HepG2 (cell line): ENCODE results near the gene ESYT3. TPM values are rescaled to one million over a fixed set of nuclear protein-coding genes. Genes with fewer than 3 reads are reported as not detected.

ENCODE experiments used
- ATAC-seq: fragments of 200-7000 bp; cut with Tn5 transposase; 3 replicates; pipeline ENCODE4 v1.9.1; 2020; ENCODE audit warnings: mild to moderate bottlenecking, moderate library complexity
- BruUV-seq: library from RNA; stranded (reverse); fragments of 400-500 nt; replicated peaks from 2 replicates; lab custom pipeline; 2021; lab: Mats Ljungman, UMichigan
- CTCF ChIA-PET: fragments of 300-600 bp; formaldehyde crosslinking; extraction: SDS; loops from one replicate; lab custom pipeline; 2021; ENCODE audit warnings: low total read pairs, inconsistent platforms, low intra/inter-chr PET ratio; lab: Yijun Ruan, JAX
- POLR2A ChIA-PET: fragments of 350-600 bp; sonication (Branson Sonifier 250); formaldehyde crosslinking; loops from one replicate; lab custom pipeline; 2020; ENCODE audit warnings: antibody characterized with exemption, inconsistent platforms; lab: Yijun Ruan, JAX
- DNase-seq: peaks from one replicate; pipeline ENCODE4 v3.0.0-alpha.2; 2015; ENCODE audit warnings: low spot score
- FAIRE-seq: peaks from 3 replicates; lab custom pipeline; 2011; peaks lifted over from hg19 to GRCh38; lab: Jason Lieb, UNC
- H2AFZ ChIP-seq: one replicate; pipeline ENCODE4 v1.6.1; 2011; ENCODE audit warnings: low read length, inconsistent platforms
- H3K27ac ChIP-seq: fragments of 300-600 bp; 3 replicates; pipeline ENCODE4 v1.8.0; 2011; ENCODE audit warnings: mixed run types, mild to moderate bottlenecking, mixed read lengths, low read length, inconsistent platforms; ENCODE audit not compliant: insufficient read depth; ENCODE audit errors: extremely low read length
- H3K27me3 ChIP-seq, 2 experiments: fragments of 200-600 bp in 1 of 2; 2 replicates in 1 of 2; 3 replicates in 1 of 2; pipeline versions ENCODE4 v1.6.0 to v1.8.0; 2011; ENCODE audit warnings: low read length in 2 of 2, mild to moderate bottlenecking in 2 of 2, moderate library complexity in 2 of 2, inconsistent platforms in 1 of 2; ENCODE audit not compliant: insufficient read depth in 2 of 2, control insufficient read depth in 1 of 2
- H3K36me3 ChIP-seq, 2 experiments: fragments of 200-600 bp in 1 of 2; replicated peaks in 1 of 2; 2 replicates in 1 of 2; 3 replicates in 1 of 2; pipeline versions ENCODE4 v1.5.1 to v1.8.0; 2011; ENCODE audit warnings: low read length in 2 of 2, inconsistent platforms in 1 of 2; ENCODE audit not compliant: insufficient read depth in 2 of 2, control insufficient read depth in 1 of 2
- H3K4me1 ChIP-seq: 2 replicates; pipeline ENCODE4 v1.5.1; 2012; ENCODE audit warnings: low read length, inconsistent platforms; ENCODE audit not compliant: insufficient read depth
- H3K4me2 ChIP-seq: 2 replicates; pipeline ENCODE4 v1.6.0; 2011; ENCODE audit warnings: low read depth, low read length, inconsistent platforms
- H3K4me3 ChIP-seq, 3 experiments: fragments of 200-600 bp in 1 of 3; sonication (generic), shearing (Covaris generic) in 1 of 3; replicated peaks in 1 of 3; 2 replicates each; pipeline ENCODE4 v1.5.1; 2011 to 2016; ENCODE audit warnings: low read length in 3 of 3, inconsistent platforms in 2 of 3, low read depth in 2 of 3, mild to moderate bottlenecking in 2 of 3, control low read depth in 1 of 3, mixed read lengths in 1 of 3; ENCODE audit not compliant: insufficient read depth in 1 of 3
- H3K79me2 ChIP-seq: one replicate; pipeline ENCODE4 v1.6.1; 2011; ENCODE audit warnings: low read length, inconsistent platforms; ENCODE audit not compliant: insufficient read depth
- H3K9ac ChIP-seq: 2 replicates; pipeline ENCODE4 v1.6.0; 2011; ENCODE audit warnings: mild to moderate bottlenecking, low read depth, low read length, inconsistent platforms; ENCODE audit not compliant: insufficient read depth
- H3K9me3 ChIP-seq: 2 replicates; pipeline ENCODE4 v1.5.1; 2012; ENCODE audit warnings: mild to moderate bottlenecking, low read length
- H4K20me1 ChIP-seq: 2 replicates; pipeline ENCODE4 v1.6.0; 2011; ENCODE audit warnings: inconsistent platforms, mild to moderate bottlenecking, low read length, moderate library complexity; ENCODE audit not compliant: insufficient read depth
- DNMT1 ChIP-seq: sonication (generic); formaldehyde crosslinking; IDR thresholded peaks from 2 replicates; pipeline ENCODE4 v1.5.1; 2020; ENCODE audit warnings: mild to moderate bottlenecking, missing genetic modification reagents
- GATAD2A ChIP-seq: IDR thresholded peaks from 2 replicates; pipeline ENCODE4 v1.6.1; 2016
- HIVEP1 ChIP-seq: sonication (generic); formaldehyde crosslinking; IDR thresholded peaks from 2 replicates; pipeline ENCODE4 v1.4.0; 2020; ENCODE audit warnings: mild to moderate bottlenecking, missing genetic modification reagents
- HNRNPH1 ChIP-seq: fragments of 200-400 bp; formaldehyde crosslinking; optimal IDR thresholded peaks from 2 replicates; pipeline ENCODE3; 2017; ENCODE audit warnings: mild to moderate bottlenecking, low read depth, low read length
- JUN ChIP-seq: sonication (generic); formaldehyde crosslinking; IDR thresholded peaks from 2 replicates; pipeline ENCODE4 v1.4.0; 2020; ENCODE audit warnings: mild to moderate bottlenecking, missing genetic modification reagents
- POLR2G ChIP-seq: fragments of 200-400 bp; formaldehyde crosslinking; IDR thresholded peaks from 2 replicates; pipeline ENCODE4 v1.6.1; 2018; ENCODE audit warnings: mild to moderate bottlenecking, low read depth, low read length, moderate library complexity
- SAP130 ChIP-seq: IDR thresholded peaks from 2 replicates; pipeline ENCODE4 v1.6.1; 2016; ENCODE audit warnings: low read depth
- SKI ChIP-seq: fragments of 450-650 bp; IDR thresholded peaks from one replicate; pipeline ENCODE4 v1.6.1; 2018; ENCODE audit warnings: mild to moderate bottlenecking; ENCODE audit not compliant: partially characterized antibody
- ZNF224 ChIP-seq: sonication (generic); formaldehyde crosslinking; IDR thresholded peaks from 2 replicates; pipeline ENCODE4 v1.5.0; 2020; ENCODE audit warnings: mild to moderate bottlenecking, missing genetic modification reagents
- ZNF441 ChIP-seq: sonication (generic); formaldehyde crosslinking; IDR thresholded peaks from 2 replicates; pipeline ENCODE4 v1.7.0; 2021; ENCODE audit warnings: missing genetic modification reagents, borderline replicate concordance
- WGBS: methylation state at CpG from one replicate; pipeline ENCODE4 v1.1.6; 2017; ENCODE audit warnings: low lambda C conversion rate; 5-methylcytosine and 5-hydroxymethylcytosine counted together
- in situ Hi-C: cut with HindIII; loops from 2 replicates; pipeline ENCODE4 v1.10.0; 2017; ENCODE audit warnings: low pct_unique_long_range_greater_than_20kb; ENCODE audit not compliant: extremely low pct_ligation_motif_present
- intact Hi-C: fragments of 100-400 bp; cut with micrococcal nuclease; formaldehyde crosslinking; loops from one replicate; pipeline ENCODE4 v1.10.0; 2022; ENCODE audit not compliant: unreplicated experiment
- polyA plus RNA-seq, 8 experiments: library from polyadenylated mRNA; depleted of rRNA in 3 of 8; stranded (reverse) in 7 of 8; unstranded in 1 of 8; fragments of >200 nt; fragmentation: Illumina TruSeq in 4 of 8; extraction: Trizol in 4 of 8; gene quantifications; 2 replicates each; pipeline versions ENCODE4 v1.2.1 to v1.2.3, GENCODE V29; 2011 to 2016; ENCODE audit warnings: low read depth in 4 of 8, missing spikeins in 1 of 8, mixed read lengths in 1 of 8; ENCODE audit not compliant: insufficient read depth in 1 of 8
- total RNA-seq, 5 experiments: library from RNA; depleted of rRNA; stranded (reverse); fragments of >200 nt; fragmentation: Illumina TruSeq; extraction: Trizol; gene quantifications; 2 replicates each; pipeline ENCODE4 v1.2.3, GENCODE V29; 2016; ENCODE audit warnings: low read depth in 1 of 5
- TF ChIP-seq, protein P1 (sequence below): sonication (generic); formaldehyde crosslinking; IDR thresholded peaks from 2 replicates; pipeline ENCODE4 v1.4.0; 2020; ENCODE audit warnings: low read depth, missing genetic modification reagents
- TF ChIP-seq, protein P2 (sequence below): sonication (generic); formaldehyde crosslinking; IDR thresholded peaks from 2 replicates; pipeline ENCODE4 v1.4.0; 2020; ENCODE audit warnings: mild to moderate bottlenecking, missing genetic modification reagents
- TF ChIP-seq, protein P3 (sequence below): IDR thresholded peaks from 2 replicates; pipeline ENCODE4 v1.4.0; 2020; ENCODE audit warnings: mild to moderate bottlenecking, missing genetic modification reagents

ESYT3 gene
- total and polyA plus RNA-seq, 2 of the 13 experiments (the other 11 are each of a cell fraction or from before 2014, with no cell fraction given) = 1.5 to 4.1 TPM

DNA sequence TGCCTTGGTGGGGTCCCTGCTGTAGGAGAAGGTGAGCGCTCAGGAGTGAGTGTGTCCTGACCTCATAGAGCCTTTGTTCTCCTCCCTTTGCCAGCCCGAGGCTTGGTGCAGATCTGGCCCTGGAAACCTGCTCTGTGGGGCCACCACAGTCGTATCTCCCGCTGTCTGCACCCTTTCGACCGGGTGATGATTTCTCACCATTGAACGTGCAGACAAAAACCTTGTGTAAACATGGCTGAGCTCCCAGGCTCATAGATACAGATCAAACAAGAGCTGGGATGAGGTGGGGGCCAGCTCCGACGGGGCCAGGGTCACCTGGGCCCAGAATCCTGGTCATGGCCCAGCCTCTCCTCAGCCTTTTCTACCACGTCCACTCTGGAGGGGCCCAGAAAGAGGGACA lies 34.6 kb upstream of the ESYT3 start:
- ATAC-seq = peak; percentile 71
- FAIRE-seq = peak; percentile 83
- 9% methylated on average over 4 of the region's 10 CpGs for WGBS
- TF ChIP-seq, protein P1, sequence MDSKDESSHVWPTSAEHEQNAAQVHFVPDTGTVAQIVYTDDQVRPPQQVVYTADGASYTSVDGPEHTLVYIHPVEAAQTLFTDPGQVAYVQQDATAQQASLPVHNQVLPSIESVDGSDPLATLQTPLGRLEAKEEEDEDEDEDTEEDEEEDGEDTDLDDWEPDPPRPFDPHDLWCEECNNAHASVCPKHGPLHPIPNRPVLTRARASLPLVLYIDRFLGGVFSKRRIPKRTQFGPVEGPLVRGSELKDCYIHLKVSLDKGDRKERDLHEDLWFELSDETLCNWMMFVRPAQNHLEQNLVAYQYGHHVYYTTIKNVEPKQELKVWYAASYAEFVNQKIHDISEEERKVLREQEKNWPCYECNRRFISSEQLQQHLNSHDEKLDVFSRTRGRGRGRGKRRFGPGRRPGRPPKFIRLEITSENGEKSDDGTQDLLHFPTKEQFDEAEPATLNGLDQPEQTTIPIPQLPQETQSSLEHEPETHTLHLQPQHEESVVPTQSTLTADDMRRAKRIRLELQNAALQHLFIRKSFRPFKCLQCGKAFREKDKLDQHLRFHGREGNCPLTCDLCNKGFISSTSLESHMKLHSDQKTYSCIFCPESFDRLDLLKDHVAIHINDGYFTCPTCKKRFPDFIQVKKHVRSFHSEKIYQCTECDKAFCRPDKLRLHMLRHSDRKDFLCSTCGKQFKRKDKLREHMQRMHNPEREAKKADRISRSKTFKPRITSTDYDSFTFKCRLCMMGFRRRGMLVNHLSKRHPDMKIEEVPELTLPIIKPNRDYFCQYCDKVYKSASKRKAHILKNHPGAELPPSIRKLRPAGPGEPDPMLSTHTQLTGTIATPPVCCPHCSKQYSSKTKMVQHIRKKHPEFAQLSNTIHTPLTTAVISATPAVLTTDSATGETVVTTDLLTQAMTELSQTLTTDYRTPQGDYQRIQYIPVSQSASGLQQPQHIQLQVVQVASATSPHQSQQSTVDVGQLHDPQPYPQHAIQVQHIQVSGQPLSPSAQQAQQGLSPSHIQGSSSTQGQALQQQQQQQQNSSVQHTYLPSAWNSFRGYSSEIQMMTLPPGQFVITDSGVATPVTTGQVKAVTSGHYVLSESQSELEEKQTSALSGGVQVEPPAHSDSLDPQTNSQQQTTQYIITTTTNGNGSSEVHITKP (CRISPR knock-in tag) = no peak
- TF ChIP-seq HNRNPH1 = no peak
- peak; percentile 46 for TF ChIP-seq GATAD2A (CRISPR knock-in tag)
- TF ChIP-seq SAP130 (CRISPR knock-in tag) = peak; percentile 26; the same call in 1 of the 2 replicates
- no peak for TF ChIP-seq ZNF224
- TF ChIP-seq HIVEP1 (CRISPR knock-in tag) = no peak
- no peak for TF ChIP-seq JUN (CRISPR knock-in tag)
- no peak for TF ChIP-seq ZNF441 (CRISPR knock-in tag)
- TF ChIP-seq, protein P2, sequence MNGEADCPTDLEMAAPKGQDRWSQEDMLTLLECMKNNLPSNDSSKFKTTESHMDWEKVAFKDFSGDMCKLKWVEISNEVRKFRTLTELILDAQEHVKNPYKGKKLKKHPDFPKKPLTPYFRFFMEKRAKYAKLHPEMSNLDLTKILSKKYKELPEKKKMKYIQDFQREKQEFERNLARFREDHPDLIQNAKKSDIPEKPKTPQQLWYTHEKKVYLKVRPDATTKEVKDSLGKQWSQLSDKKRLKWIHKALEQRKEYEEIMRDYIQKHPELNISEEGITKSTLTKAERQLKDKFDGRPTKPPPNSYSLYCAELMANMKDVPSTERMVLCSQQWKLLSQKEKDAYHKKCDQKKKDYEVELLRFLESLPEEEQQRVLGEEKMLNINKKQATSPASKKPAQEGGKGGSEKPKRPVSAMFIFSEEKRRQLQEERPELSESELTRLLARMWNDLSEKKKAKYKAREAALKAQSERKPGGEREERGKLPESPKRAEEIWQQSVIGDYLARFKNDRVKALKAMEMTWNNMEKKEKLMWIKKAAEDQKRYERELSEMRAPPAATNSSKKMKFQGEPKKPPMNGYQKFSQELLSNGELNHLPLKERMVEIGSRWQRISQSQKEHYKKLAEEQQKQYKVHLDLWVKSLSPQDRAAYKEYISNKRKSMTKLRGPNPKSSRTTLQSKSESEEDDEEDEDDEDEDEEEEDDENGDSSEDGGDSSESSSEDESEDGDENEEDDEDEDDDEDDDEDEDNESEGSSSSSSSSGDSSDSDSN (CRISPR knock-in tag) = no peak
- TF ChIP-seq, protein P3, sequence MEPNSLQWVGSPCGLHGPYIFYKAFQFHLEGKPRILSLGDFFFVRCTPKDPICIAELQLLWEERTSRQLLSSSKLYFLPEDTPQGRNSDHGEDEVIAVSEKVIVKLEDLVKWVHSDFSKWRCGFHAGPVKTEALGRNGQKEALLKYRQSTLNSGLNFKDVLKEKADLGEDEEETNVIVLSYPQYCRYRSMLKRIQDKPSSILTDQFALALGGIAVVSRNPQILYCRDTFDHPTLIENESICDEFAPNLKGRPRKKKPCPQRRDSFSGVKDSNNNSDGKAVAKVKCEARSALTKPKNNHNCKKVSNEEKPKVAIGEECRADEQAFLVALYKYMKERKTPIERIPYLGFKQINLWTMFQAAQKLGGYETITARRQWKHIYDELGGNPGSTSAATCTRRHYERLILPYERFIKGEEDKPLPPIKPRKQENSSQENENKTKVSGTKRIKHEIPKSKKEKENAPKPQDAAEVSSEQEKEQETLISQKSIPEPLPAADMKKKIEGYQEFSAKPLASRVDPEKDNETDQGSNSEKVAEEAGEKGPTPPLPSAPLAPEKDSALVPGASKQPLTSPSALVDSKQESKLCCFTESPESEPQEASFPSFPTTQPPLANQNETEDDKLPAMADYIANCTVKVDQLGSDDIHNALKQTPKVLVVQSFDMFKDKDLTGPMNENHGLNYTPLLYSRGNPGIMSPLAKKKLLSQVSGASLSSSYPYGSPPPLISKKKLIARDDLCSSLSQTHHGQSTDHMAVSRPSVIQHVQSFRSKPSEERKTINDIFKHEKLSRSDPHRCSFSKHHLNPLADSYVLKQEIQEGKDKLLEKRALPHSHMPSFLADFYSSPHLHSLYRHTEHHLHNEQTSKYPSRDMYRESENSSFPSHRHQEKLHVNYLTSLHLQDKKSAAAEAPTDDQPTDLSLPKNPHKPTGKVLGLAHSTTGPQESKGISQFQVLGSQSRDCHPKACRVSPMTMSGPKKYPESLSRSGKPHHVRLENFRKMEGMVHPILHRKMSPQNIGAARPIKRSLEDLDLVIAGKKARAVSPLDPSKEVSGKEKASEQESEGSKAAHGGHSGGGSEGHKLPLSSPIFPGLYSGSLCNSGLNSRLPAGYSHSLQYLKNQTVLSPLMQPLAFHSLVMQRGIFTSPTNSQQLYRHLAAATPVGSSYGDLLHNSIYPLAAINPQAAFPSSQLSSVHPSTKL (CRISPR knock-in tag) = peak; percentile 42; the same call in 1 of the 2 replicates
- peak; percentile 39 for TF ChIP-seq SKI
- no peak for TF ChIP-seq POLR2G
- no peak for TF ChIP-seq DNMT1

More for the DNA sequence above, 34.6 kb upstream of the ESYT3 start:
- BruUV-seq = no TSS peak
- no peaks in the 10 kb centered on the region for H3K9me3 ChIP-seq
- ChIA-PET POLR2A (interaction anchor here (1.2 to 2.6 kb wide), 3 partner anchors 35 to 51 kb away, joined by 3 to 15 read pairs (median 4); partner anchors contain the start of genes ESYT3 and MRAS), CTCF (no interaction called here)
- no peaks in the 10 kb centered on the region; a peak in 1 of 5 replicates for H3K36me3 ChIP-seq
- no peaks in the 10 kb centered on the region for H4K20me1 ChIP-seq
- 0 out of 2 replicates have a peak overlapping the region, but pooled peaks have one; percentile 5 for H3K9ac ChIP-seq
- in situ Hi-C loops = loop anchor here (5.0 kb wide), 1 partner anchor 52 kb away; the partner anchor contains the start of gene MRAS
- H3K27me3 ChIP-seq = no peaks in the 10 kb centered on the region
- intact Hi-C loops = loop anchor here (1.0 to 5.0 kb wide), 5 partner anchors 18 to 67 kb away; partner anchors contain the start of genes ESYT3 and MRAS
- peaks cover 40% of the 10 kb centered on the region for H3K4me1 ChIP-seq
- H3K4me3 ChIP-seq = no peak overlapping the region; a peak in 1 of 6 replicates
- no peaks in the 10 kb centered on the region for H3K79me2 ChIP-seq
- H2AFZ ChIP-seq = no peak overlapping the region
- H3K27ac ChIP-seq = peak overlapping the region; percentile 59
- DNase-seq = peak; percentile 83
- H3K4me2 ChIP-seq = peak overlapping the region; percentile 62
